ENCODE data around the gene SETD6. TPM values are rescaled to one million over a fixed set of nuclear protein-coding genes. Genes with fewer than 3 reads are reported as not detected.

The SETD6 gene
- total and polyA plus RNA-seq, 2 of the 13 experiments (the other 11 are each of a cell fraction or from before 2014, with no cell fraction given): 24.0 to 25.7 TPM

GRCh38 chr16:58499615-58500351 is 15.5 kb upstream of the SETD6 start, which contains the start of gene NDRG4 (continued):
- TF ChIP-seq ZNF782 (CRISPR knock-in tag; IDR thresholded peaks at IDR 0.05; ENCODE audit: borderline replicate concordance) (no peak), HMG20A (CRISPR knock-in tag; IDR thresholded peaks at IDR 0.05; ENCODE audit: borderline replicate concordance) (0 out of 2 replicates have a peak, but pooled peaks have one; percentile 16), NFE2L2 (IDR thresholded peaks at IDR 0.05; ENCODE audit: low read length) (peak; percentile 23; the same call in 1 of the 2 replicates), ATF3 (CRISPR knock-in tag; IDR thresholded peaks at IDR 0.05) (0 out of 2 replicates have a peak, but pooled peaks have one; percentile 33), BCL6 (CRISPR knock-in tag; IDR thresholded peaks at IDR 0.05) (0 out of 2 replicates have a peak, but pooled peaks have one; percentile 14), SALL1 (CRISPR knock-in tag; IDR thresholded peaks at IDR 0.05) (0 out of 2 replicates have a peak, but pooled peaks have one; percentile 17), FOSL2 (CRISPR knock-in tag; IDR thresholded peaks at IDR 0.05) (peak; percentile 88), ZNF468 (CRISPR knock-in tag; IDR thresholded peaks at IDR 0.05) (no peak), MIER3 (CRISPR knock-in tag; IDR thresholded peaks at IDR 0.05; ENCODE audit: borderline replicate concordance) (0 out of 2 replicates have a peak, but pooled peaks have one; percentile 33), TFDP1 (CRISPR knock-in tag; IDR thresholded peaks at IDR 0.05; ENCODE audit: borderline replicate concordance) (no peak), NFE2 (CRISPR knock-in tag; IDR thresholded peaks at IDR 0.05) (peak; percentile 54; the same call in 1 of the 2 replicates), ZFY (CRISPR knock-in tag; IDR thresholded peaks at IDR 0.05) (0 out of 2 replicates have a peak, but pooled peaks have one; percentile 10), SP2 (CRISPR knock-in tag; IDR thresholded peaks at IDR 0.05) (peak; percentile 70), ZNF572 (CRISPR knock-in tag; IDR thresholded peaks at IDR 0.05) (peak; percentile 75; the same call in 1 of the 2 replicates), ZNF558 (CRISPR knock-in tag; IDR thresholded peaks at IDR 0.05; ENCODE audit: borderline replicate concordance) (no peak), NFYC (CRISPR knock-in tag; IDR thresholded peaks at IDR 0.05) (peak; percentile 75), ZMYM4 (CRISPR knock-in tag; IDR thresholded peaks at IDR 0.05) (0 out of 2 replicates have a peak, but pooled peaks have one; percentile 15), SAP130 (CRISPR knock-in tag; IDR thresholded peaks at IDR 0.05; ENCODE audit: low read depth) (peak; percentile 38), HNF1B (CRISPR knock-in tag; IDR thresholded peaks at IDR 0.05) (0 out of 2 replicates have a peak, but pooled peaks have one; percentile 24), SMYD3 (CRISPR knock-in tag; IDR thresholded peaks at IDR 0.05) (no peak), KDM2A (CRISPR knock-in tag; IDR thresholded peaks at IDR 0.05; ENCODE audit: borderline replicate concordance, low read depth) (peak; percentile 24; the same call in 1 of the 2 replicates), ZNF83 (CRISPR knock-in tag; IDR thresholded peaks at IDR 0.05; ENCODE audit: borderline replicate concordance) (no peak), BRD4 (CRISPR knock-in tag; IDR thresholded peaks at IDR 0.05) (no peak), SOX13 (IDR thresholded peaks at IDR 0.05) (no peak), SOX13 (CRISPR knock-in tag; conservative IDR thresholded peaks at IDR 0.05 in 1 of 2, IDR thresholded peaks at IDR 0.05 in 1 of 2) (peak in 1 of 2 experiments; percentile 16; a peak in 1 of 4 replicates), HNRNPL (IDR thresholded peaks at IDR 0.05; ENCODE audit: low read depth, low read length) (peak; percentile 62), ZNF598 (CRISPR knock-in tag; IDR thresholded peaks at IDR 0.05; ENCODE audit: borderline replicate concordance) (0 out of 2 replicates have a peak, but pooled peaks have one; percentile 44)

All from HepG2 (cell line).